Kidney tubule cell (primary cell): ENCODE data around the gene CORO2A.
"Not testable (repeated sequence)": the region's sequence is repeated elsewhere in the genome, so short reads cannot be mapped to it uniquely, and the experiment has no call there.

Source experiments
- DNase-seq: peaks from one replicate; pipeline ENCODE4 v3.0.0-alpha.2; 2018; ENCODE audit warnings: low spot score

The CORO2A gene

GRCh38 chr9:98105006-98105405 lies 87.4 kb downstream of the CORO2A start:
- DNase-seq, result no peak

- no peak for DNase-seq
Observed at GRCh38 chr9:98104445-98104881, 88.0 kb downstream of the CORO2A start.

- no peak for DNase-seq
Observed at GRCh38 chr9:98101868-98102273, 90.6 kb downstream of the CORO2A start.

GRCh38 chr9:98101416-98101815 lies 91.0 kb downstream of the CORO2A start:
- DNase-seq, result no peak

- no peak for DNase-seq
Observed at GRCh38 chr9:98100456-98100855, 92.0 kb downstream of the CORO2A start.

GRCh38 chr9:98099898-98100297 lies 92.5 kb downstream of the CORO2A start:
- DNase-seq, result no peak

- DNase-seq, result no peak
Observed at GRCh38 chr9:98099346-98099745, 93.1 kb downstream of the CORO2A start.

GRCh38 chr9:98097836-98098235 lies 94.6 kb downstream of the CORO2A start:
- peak; percentile 28 for DNase-seq

GRCh38 chr9:98096091-98096490 lies 96.3 kb downstream of the CORO2A start:
- DNase-seq, result no peak

- no peak for DNase-seq
Observed at GRCh38 chr9:98095401-98095800, 97.0 kb downstream of the CORO2A start.

GRCh38 chr9:98094851-98095250 lies 97.6 kb downstream of the CORO2A start:
- DNase-seq, result no peak

- no peak for DNase-seq
Observed at GRCh38 chr9:98094316-98094715, 98.1 kb downstream of the CORO2A start.

GRCh38 chr9:98092613-98092931 lies 99.9 kb downstream of the CORO2A start:
- DNase-seq, result no peak

GRCh38 chr9:98091735-98092612 lies 100.5 kb downstream of the CORO2A start:
- DNase-seq, result no peak

GRCh38 chr9:98090674-98091073 lies 101.8 kb downstream of the CORO2A start:
- DNase-seq, result not testable (repeated sequence)

- peak; percentile 25 for DNase-seq
Observed at GRCh38 chr9:98087420-98088354, 104.8 kb downstream of the CORO2A start.

- no peak for DNase-seq
Observed at GRCh38 chr9:98086461-98086860, 106.0 kb downstream of the CORO2A start.

- peak; percentile 54 for DNase-seq
Observed at GRCh38 chr9:98085944-98086343, 106.5 kb downstream of the CORO2A start.

- no peak for DNase-seq
Observed at GRCh38 chr9:98085058-98085457, 107.4 kb downstream of the CORO2A start.

GRCh38 chr9:98084396-98084795 lies 108.0 kb downstream of the CORO2A start:
- DNase-seq, result no peak

- DNase-seq, result no peak
Observed at GRCh38 chr9:98083566-98084183, 108.8 kb downstream of the CORO2A start.

- DNase-seq, result no peak
Observed at GRCh38 chr9:98083061-98083501, 109.4 kb downstream of the CORO2A start.
